CD4-positive, alpha-beta memory T cell (primary cell): Measurements from ENCODE around the gene BTBD3. TPM values are rescaled to one million over a fixed set of nuclear protein-coding genes. Genes with fewer than 3 reads are reported as not detected.

Experiments
- CTCF ChIA-PET: fragments of 350-600 bp; sonication (Branson Sonifier 250); formaldehyde crosslinking; loops from one replicate; lab custom pipeline; 2021; ENCODE audit warnings: inconsistent platforms; ENCODE audit not compliant: partially characterized antibody; lab: Charles Lee
- POLR2A ChIA-PET: fragments of 350-600 bp; sonication (Branson Sonifier 250); formaldehyde crosslinking; loops from one replicate; lab custom pipeline; 2021; ENCODE audit not compliant: partially characterized antibody; lab: Charles Lee
- DNase-seq, 5 donors: peaks; one replicate each; pipeline versions ENCODE4 v3.0.0 to v3.0.0-alpha.2; 2020 to 2022; ENCODE audit warnings: mixed read lengths in 1 of 5
- H3K27ac ChIP-seq: one replicate; pipeline ENCODE4 v1.7.0; 2013; ENCODE audit warnings: low read depth, low read length
- H3K27me3 ChIP-seq: 2 replicates; pipeline ENCODE4 v1.7.0; 2013; ENCODE audit warnings: mild to moderate bottlenecking, low read length, moderate library complexity; ENCODE audit not compliant: insufficient read depth
- H3K36me3 ChIP-seq: 2 replicates; pipeline ENCODE4 v1.7.0; 2013; ENCODE audit warnings: mild to moderate bottlenecking, low read length, moderate library complexity; ENCODE audit not compliant: insufficient read depth
- H3K4me1 ChIP-seq: 2 replicates; pipeline ENCODE4 v1.7.0; 2013; ENCODE audit warnings: mild to moderate bottlenecking, low read length, moderate library complexity; ENCODE audit not compliant: insufficient read depth
- H3K4me3 ChIP-seq, 2 donors: one replicate each; pipeline ENCODE4 v1.7.0; 2013; ENCODE audit warnings: low read length in 2 of 2, mild to moderate bottlenecking in 1 of 2
- H3K9me3 ChIP-seq, 2 donors: one replicate each; pipeline ENCODE4 v1.7.0; 2013; ENCODE audit warnings: low read length in 2 of 2, control low read depth in 1 of 2; ENCODE audit not compliant: control insufficient read depth in 1 of 2
- H3K27ac Mint-ChIP-seq, 7 donors: one replicate each; pipeline ENCODE4 v1.8.0; 2020 to 2021; ENCODE audit warnings: mixed read lengths in 7 of 7, mild to moderate bottlenecking in 6 of 7, inconsistent platforms in 3 of 7, moderate library complexity in 3 of 7
- H3K27me3 Mint-ChIP-seq, 2 donors: one replicate each; pipeline ENCODE4 v1.8.0; 2020 to 2021; ENCODE audit warnings: mixed read lengths in 2 of 2
- H3K36me3 Mint-ChIP-seq, 2 donors: one replicate each; pipeline ENCODE4 v1.8.0; 2020 to 2021; ENCODE audit warnings: mixed read lengths in 2 of 2, inconsistent platforms in 1 of 2, mild to moderate bottlenecking in 1 of 2
- H3K4me1 Mint-ChIP-seq, 4 donors: one replicate each; pipeline ENCODE4 v1.8.0; 2020 to 2021; ENCODE audit warnings: mixed read lengths in 4 of 4, mild to moderate bottlenecking in 1 of 4
- H3K4me3 Mint-ChIP-seq, 8 donors: one replicate each; pipeline ENCODE4 v1.8.0; 2020 to 2021; ENCODE audit warnings: mixed read lengths in 8 of 8, mild to moderate bottlenecking in 7 of 8, moderate library complexity in 6 of 8, inconsistent platforms in 3 of 8
- H3K9me3 Mint-ChIP-seq, 8 donors: one replicate each; pipeline ENCODE4 v1.8.0; 2020 to 2021; ENCODE audit warnings: mixed read lengths in 8 of 8, mild to moderate bottlenecking in 5 of 8, inconsistent platforms in 3 of 8, moderate library complexity in 1 of 8
- intact Hi-C: fragments of 100-400 bp; cut with micrococcal nuclease; formaldehyde crosslinking; loops from one replicate; pipeline ENCODE4 v1.15.1; 2023
- polyA plus RNA-seq, 2 donors: library from polyadenylated mRNA; unstranded; fragments of 300-500 nt; fragmentation: Illumina TruSeq; gene quantifications; one replicate each; pipeline ENCODE4 v1.2.3, GENCODE V29; 2021
- total RNA-seq, 2 experiments: library from RNA; stranded (reverse); gene quantifications; one replicate each; pipeline ENCODE4 v1.2.3, GENCODE V29; 2021

Gene BTBD3
- total and polyA plus RNA-seq, 4 experiments from 2014 or later: 0.70 to 1.4 (median 0.78) TPM; not detected in 1

DNA sequence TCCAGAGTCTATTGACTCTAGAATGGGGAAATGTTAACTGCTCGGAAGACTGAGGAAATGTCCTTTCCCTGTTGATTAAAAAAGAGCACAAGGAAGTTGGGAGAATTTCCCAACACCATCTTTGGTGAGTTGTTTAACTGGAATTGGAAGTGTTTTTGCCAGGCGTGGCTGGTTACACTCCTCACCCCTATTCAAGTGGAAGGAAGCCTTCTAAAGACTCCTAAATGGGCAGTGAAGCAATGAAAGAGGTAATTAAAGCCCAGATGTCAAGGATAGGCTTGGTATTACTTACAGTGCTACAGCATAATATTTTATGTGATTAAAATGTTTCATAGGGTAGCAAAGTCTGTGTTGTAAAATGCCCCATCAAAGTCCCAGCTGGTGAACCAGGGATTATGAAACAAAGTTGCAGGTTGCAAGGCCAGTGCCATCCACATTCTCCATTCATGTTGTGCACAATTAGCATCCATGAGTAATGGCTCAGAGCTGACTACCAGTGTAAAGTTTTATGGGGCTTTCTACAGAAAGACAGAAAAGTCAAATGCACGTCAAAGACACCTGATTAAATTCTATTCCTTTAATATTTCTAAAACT lies 52.6 kb downstream of the BTBD3 start:
- H3K9me3 Mint-ChIP-seq: peaks cover 0 to 8% (median 4%) of the 10 kb centered on the region in 8 donors
- no peaks in the 10 kb centered on the region for H3K36me3 ChIP-seq
- no peaks in the 10 kb centered on the region for H3K9me3 ChIP-seq
- no peak for DNase-seq
- no peaks in the 10 kb centered on the region for H3K27me3 ChIP-seq
- no peaks in the 10 kb centered on the region for H3K4me1 Mint-ChIP-seq
- no peak overlapping the region for H3K27ac Mint-ChIP-seq
- H3K27ac ChIP-seq: no peak overlapping the region
- ChIA-PET CTCF (no interaction called here), POLR2A (no interaction called here)
- no peaks in the 10 kb centered on the region for H3K36me3 Mint-ChIP-seq
- no peak overlapping the region for H3K4me3 Mint-ChIP-seq
- intact Hi-C loops: no loop called here
- no peaks in the 10 kb centered on the region for H3K4me1 ChIP-seq
- no peaks in the 10 kb centered on the region for H3K27me3 Mint-ChIP-seq
- H3K4me3 ChIP-seq: no peak overlapping the region

DNA sequence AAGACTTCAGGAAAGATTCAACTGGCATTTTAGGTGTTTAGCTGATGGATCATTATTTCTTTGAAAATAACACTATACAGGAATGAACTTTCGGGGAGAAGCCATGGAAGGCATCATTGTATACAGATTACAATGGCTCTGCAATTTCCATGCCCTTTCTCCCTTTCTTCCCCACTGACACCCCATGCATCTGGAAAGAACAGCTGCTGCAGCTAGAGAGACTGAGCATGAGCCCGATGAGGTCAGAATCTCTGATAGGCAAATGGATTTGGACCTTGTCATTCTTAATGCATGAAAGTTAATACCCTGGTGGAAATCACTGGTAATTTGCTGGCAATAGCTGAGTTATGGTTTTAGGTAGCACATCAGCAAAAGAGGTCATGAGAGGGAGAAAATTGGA lies 54.8 kb downstream of the BTBD3 start:
- H3K9me3 ChIP-seq: no peaks in the 10 kb centered on the region
- H3K27ac ChIP-seq: no peak overlapping the region
- POLR2A ChIA-PET: no interaction called here
- CTCF ChIA-PET: no interaction called here
- Mint-ChIP-seq H3K27me3 (no peaks in the 10 kb centered on the region), H3K27ac (no peak overlapping the region), H3K4me3 (no peak overlapping the region), H3K9me3 (peaks cover 0 to 7% (median 3%) of the 10 kb centered on the region in 8 donors), H3K4me1 (no peaks in the 10 kb centered on the region), H3K36me3 (no peaks in the 10 kb centered on the region)
- intact Hi-C loops: no loop called here
- H3K27me3 ChIP-seq: no peaks in the 10 kb centered on the region
- no peaks in the 10 kb centered on the region for H3K36me3 ChIP-seq
- H3K4me3 ChIP-seq: no peak overlapping the region
- H3K4me1 ChIP-seq: no peaks in the 10 kb centered on the region
- DNase-seq: no peak
